Choroid plexus epithelial cell (primary cell): Measurements from ENCODE around the gene TBPL1.

ENCODE experiments used
- DNase-seq: peaks from one replicate; pipeline ENCODE4 v3.0.0-alpha.2; 2010; ENCODE audit warnings: low read depth
- H3K4me3 ChIP-seq: 2 replicates; pipeline ENCODE4 v1.5.1; 2011; ENCODE audit warnings: low read depth, mild to moderate bottlenecking, control low read depth, low read length, moderate library complexity
- TF ChIP-seq, protein P1 (sequence below): conservative IDR thresholded peaks from 2 replicates; pipeline ENCODE4 v1.5.1; 2011; ENCODE audit warnings: low read depth, mild to moderate bottlenecking, control low read depth, inconsistent platforms, low read length, moderate library complexity

TBPL1 gene

DNA sequence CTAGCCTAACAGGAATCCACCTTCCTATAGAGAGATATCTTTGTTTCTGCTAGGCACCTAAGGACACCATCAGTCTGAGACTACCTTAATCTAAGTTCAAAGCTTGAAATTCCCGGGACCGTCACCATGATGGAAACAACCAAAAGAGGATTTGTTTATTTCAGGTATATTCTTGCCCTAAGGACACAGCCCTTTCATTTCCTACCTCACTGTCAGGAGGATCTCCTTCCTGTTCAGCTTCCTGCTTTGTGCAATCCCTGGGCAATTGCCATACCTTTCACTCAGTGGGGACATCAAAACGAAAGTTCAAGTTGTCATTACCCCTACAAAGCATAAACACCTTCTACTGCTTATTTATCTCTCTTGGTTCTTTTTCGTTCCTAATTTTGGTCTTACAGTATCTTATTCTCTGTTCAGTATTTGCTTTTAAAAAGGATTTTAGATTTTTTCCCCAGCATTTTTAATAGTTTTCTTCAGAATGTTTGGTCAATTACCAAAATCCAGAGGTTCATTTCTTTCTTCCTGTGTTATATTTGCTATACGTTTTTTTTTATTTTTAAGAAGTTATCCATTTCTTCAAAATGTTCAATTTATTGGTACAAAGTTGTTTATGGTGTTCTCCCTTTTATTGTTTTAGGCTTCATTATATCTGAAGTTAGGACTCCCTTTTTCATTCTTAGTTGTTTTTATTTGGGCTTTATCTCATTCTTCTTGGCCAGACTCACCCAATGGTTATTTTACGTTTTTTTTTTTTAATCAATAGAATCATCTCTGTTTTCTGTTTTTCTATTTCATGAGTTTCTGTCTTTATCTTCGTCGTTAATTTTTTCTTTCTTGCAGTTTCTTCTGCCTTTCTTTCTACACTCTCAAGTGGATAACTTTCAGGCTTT is 13.0 kb upstream of the TBPL1 start:
- DNase-seq = no peak
- TF ChIP-seq, protein P1, sequence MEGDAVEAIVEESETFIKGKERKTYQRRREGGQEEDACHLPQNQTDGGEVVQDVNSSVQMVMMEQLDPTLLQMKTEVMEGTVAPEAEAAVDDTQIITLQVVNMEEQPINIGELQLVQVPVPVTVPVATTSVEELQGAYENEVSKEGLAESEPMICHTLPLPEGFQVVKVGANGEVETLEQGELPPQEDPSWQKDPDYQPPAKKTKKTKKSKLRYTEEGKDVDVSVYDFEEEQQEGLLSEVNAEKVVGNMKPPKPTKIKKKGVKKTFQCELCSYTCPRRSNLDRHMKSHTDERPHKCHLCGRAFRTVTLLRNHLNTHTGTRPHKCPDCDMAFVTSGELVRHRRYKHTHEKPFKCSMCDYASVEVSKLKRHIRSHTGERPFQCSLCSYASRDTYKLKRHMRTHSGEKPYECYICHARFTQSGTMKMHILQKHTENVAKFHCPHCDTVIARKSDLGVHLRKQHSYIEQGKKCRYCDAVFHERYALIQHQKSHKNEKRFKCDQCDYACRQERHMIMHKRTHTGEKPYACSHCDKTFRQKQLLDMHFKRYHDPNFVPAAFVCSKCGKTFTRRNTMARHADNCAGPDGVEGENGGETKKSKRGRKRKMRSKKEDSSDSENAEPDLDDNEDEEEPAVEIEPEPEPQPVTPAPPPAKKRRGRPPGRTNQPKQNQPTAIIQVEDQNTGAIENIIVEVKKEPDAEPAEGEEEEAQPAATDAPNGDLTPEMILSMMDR = no peak
- H3K4me3 ChIP-seq = no peak overlapping the region

DNA sequence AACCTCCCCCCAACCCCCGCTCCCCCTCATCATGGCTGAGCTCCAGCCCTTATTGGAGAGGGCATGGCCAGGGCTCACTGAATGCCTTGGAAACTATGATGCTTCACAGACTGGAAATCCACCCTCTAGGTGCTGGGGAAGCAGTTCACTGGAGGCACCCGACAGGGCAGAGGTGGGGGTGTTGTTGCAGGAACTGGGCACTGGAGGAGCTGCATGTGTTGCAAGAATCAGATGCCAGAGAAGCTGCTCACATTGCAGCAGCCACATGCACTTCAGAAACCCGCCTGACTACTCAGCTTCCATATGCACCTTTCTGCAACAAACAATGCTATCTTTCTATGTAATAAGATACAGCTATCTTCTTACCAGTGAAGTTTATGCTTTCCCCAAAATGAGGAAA is 7.9 kb upstream of the TBPL1 start:
- TF ChIP-seq, protein P1 = no peak
- H3K4me3 ChIP-seq = no peak overlapping the region
- peak; percentile 52 for DNase-seq

DNA sequence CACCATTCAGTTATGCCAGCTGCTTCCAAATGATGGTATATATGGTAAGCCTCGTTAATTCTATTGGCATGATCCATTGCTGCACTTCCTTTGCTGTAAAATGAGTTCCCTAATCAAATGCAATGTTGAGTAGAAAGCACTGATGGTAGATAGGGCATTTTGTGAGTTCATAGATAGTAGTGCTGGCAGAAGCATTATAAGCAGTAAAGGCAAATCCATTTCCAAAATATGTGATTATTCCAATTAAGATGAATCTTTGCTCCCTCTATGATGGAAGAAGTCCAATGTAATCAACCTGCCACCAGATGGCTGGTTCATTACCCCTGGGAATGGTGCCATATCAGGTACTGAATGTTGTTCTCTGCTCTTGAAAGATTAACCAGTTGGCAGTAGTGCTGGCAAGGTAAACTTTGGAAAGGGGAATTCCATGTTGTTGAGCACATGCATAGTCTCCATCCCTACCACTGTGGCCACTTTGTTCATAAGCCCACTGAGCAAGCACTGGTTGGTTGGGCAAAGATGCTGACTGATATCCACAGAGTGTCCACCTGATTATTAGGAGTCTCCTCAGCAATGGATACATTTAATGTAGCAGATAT is 5.6 kb upstream of the TBPL1 start:
- TF ChIP-seq, protein P1 = no peak
- no peak overlapping the region for H3K4me3 ChIP-seq
- no peak for DNase-seq

DNA sequence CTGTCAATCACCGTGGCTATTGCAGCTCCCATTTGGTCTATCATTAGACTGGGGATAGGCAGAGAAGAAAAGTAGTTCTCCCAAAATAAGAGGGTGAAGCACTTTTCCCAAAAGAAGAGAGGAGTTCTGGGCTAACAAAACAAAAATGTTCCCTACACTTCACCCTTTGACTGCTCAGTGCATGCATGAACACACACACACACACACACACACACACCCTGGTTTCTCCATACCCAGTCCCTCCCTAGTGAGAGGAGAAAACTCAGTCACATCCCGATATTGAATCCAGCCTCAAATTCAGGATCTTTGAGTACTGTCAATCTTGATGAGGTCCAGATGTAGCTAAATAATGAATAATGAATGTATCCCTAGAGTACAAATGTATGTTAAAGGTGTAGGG is 4.6 kb upstream of the TBPL1 start:
- TF ChIP-seq, protein P1 = no peak
- H3K4me3 ChIP-seq = no peak overlapping the region
- DNase-seq = no peak

DNA sequence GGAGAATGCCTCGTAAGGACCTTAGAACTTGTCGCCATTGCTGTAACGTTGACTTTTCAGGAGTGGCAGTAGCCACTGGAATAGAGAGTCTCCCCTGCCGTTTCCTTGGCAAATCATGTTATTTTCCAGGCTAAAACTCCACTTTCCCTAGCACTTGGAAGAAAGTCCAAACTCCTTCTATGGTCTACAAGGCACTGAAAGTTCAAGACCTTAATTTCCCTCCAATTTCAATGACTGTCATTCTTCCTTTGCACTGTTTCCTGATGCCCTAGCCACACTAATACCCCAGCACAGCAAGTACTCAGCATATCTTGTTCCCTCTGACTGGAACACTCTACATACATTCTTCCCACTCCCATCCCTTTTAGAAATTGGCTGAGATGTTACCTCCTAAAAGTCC is 1.8 kb upstream of the TBPL1 start:
- TF ChIP-seq, protein P1 = no peak
- H3K4me3 ChIP-seq = peak overlapping the region; percentile 85
- no peak for DNase-seq

DNA sequence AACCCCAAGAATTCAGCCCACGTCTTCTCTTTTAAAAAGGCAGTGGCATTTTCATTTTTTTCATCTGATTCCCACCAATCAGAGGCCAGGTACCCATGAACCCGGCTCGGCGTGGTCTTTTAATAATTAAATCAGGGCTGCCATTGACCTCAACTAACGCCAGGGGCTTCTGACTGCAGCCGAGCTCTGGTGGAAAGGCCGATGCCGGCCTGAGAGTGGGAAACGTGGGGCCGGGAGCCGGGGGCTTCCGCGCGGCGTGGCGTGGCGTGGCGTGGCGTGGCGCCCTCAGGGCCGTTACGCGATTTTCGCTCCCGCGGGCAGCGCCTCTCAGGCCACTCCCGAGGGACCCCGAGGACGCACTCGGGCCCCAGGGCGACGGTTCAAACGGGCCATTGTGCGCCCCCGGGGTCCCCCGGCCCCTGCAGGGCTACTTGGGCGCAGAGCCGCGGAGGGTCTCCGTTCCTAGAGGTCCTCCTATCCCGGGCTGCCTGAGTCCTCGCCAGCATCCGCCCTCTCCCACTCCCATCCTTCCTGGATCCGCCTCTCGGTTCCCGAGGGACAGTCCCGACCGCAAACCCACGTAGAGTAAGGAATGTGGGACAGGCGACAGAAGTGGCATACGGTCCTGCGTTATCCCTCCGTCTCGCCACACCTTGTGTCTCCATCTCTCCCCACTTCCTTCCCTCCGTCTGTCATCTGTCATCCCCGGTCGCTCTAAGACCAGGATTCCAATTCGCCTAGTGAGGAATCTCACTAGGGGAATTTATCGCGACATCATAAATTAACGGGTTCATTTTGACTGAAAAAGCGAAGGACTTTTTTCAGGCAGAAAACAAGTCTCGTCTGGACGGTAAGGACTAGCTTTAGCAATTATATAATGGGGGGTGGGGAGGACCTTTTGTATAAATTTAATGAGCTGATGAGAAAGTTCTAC is 876 bp upstream of the TBPL1 start:
- TF ChIP-seq, protein P1 = peak; percentile 49
- peak; percentile 84 for DNase-seq
- peak overlapping the region; percentile 85 for H3K4me3 ChIP-seq
